NT2/D1 (cell line): Measurements from ENCODE around the gene TBC1D24.

Experiments used
- SUZ12 ChIP-seq: IDR thresholded peaks from 2 replicates; pipeline ENCODE4 v1.6.1; 2011; ENCODE audit not compliant: insufficient read length, insufficient read depth; ENCODE audit errors: extremely low read depth
- YY1 ChIP-seq: IDR thresholded peaks from 2 replicates; pipeline ENCODE4 v1.6.1; 2011; ENCODE audit not compliant: insufficient read length, insufficient read depth
- ZNF274 ChIP-seq: IDR thresholded peaks from 2 replicates; pipeline ENCODE4 v1.6.1; 2011; ENCODE audit warnings: mild to moderate bottlenecking, low read depth, low read length

GRCh38 chr16:2500918-2501750, 26.2 kb downstream of the TBC1D24 start:
- TF ChIP-seq ZNF274 (no peak), YY1 (no peak), SUZ12 (no peak)
